Liver (tissue), 9 donors: Measurements from ENCODE around the gene MUL1. TPM values are rescaled to one million over a fixed set of nuclear protein-coding genes. Genes with fewer than 3 reads are reported as not detected.

Source experiments
- DNase-seq: peaks from one replicate; pipeline ENCODE4 v3.0.0-alpha.2; 2017; ENCODE audit warnings: low spot score
- H3K27ac ChIP-seq, 2 donors: one replicate each; pipeline ENCODE4 v1.7.0; 2013; ENCODE audit warnings: inconsistent platforms in 2 of 2, low read length in 2 of 2, control low read depth in 1 of 2, low read depth in 1 of 2, mild to moderate bottlenecking in 1 of 2
- H3K27me3 ChIP-seq, 4 donors: one replicate each; pipeline versions ENCODE4 v1.6.1 to v1.7.0; 2013; ENCODE audit warnings: low read length in 3 of 4, inconsistent platforms in 1 of 4, mild to moderate bottlenecking in 1 of 4, moderate library complexity in 1 of 4; ENCODE audit not compliant: control insufficient read depth in 4 of 4, insufficient read depth in 4 of 4
- H3K36me3 ChIP-seq, 4 donors: one replicate each; pipeline versions ENCODE4 v1.6.1 to v1.7.0; 2013; ENCODE audit warnings: low read length in 3 of 4, mild to moderate bottlenecking in 3 of 4, low read depth in 1 of 4, moderate library complexity in 1 of 4; ENCODE audit not compliant: control insufficient read depth in 4 of 4, insufficient read depth in 3 of 4
- H3K4me1 ChIP-seq, 4 donors: one replicate each; pipeline versions ENCODE4 v1.6.1 to v1.7.0; 2013; ENCODE audit warnings: low read length in 3 of 4, mild to moderate bottlenecking in 3 of 4, moderate library complexity in 1 of 4; ENCODE audit not compliant: control insufficient read depth in 4 of 4, insufficient read depth in 4 of 4
- H3K4me3 ChIP-seq, 3 donors: one replicate each; pipeline versions ENCODE4 v1.6.1 to v1.7.0; 2013; ENCODE audit warnings: low read length in 3 of 3, control low read depth in 1 of 3, low read depth in 1 of 3, mild to moderate bottlenecking in 1 of 3
- H3K9ac ChIP-seq, 2 donors: one replicate each; pipeline ENCODE4 v1.7.0; 2013; ENCODE audit warnings: low read length in 2 of 2, mild to moderate bottlenecking in 2 of 2, moderate library complexity in 2 of 2, control low read depth in 1 of 2, low read depth in 1 of 2
- H3K9me3 ChIP-seq, 4 donors: one replicate each; pipeline versions ENCODE4 v1.6.1 to v1.7.0; 2013; ENCODE audit warnings: low read length in 3 of 4; ENCODE audit not compliant: control insufficient read depth in 4 of 4
- FOXA1 ChIP-seq: IDR thresholded peaks from 2 replicates; pipeline ENCODE4 v1.6.1; 2016; ENCODE audit warnings: antibody characterized with exemption
- GABPA ChIP-seq, 2 donors: IDR thresholded peaks in 1 of 2; conservative IDR thresholded peaks in 1 of 2; 2 replicates each; pipeline ENCODE4 v1.6.1; 2016; ENCODE audit warnings: antibody characterized with exemption in 2 of 2, mild to moderate bottlenecking in 1 of 2, moderate library complexity in 1 of 2
- HNF4A ChIP-seq, 2 donors: conservative IDR thresholded peaks; 2 replicates each; pipeline ENCODE4 v1.6.1; 2016; ENCODE audit warnings: antibody characterized with exemption in 2 of 2, mild to moderate bottlenecking in 2 of 2
- HNF4G ChIP-seq: IDR thresholded peaks from 2 replicates; pipeline ENCODE4 v1.6.1; 2016; ENCODE audit warnings: antibody characterized with exemption
- JUND ChIP-seq, 2 donors: IDR thresholded peaks; 2 replicates each; pipeline ENCODE4 v1.6.1; 2016; ENCODE audit warnings: antibody characterized with exemption in 2 of 2
- NR2F2 ChIP-seq: IDR thresholded peaks from 2 replicates; pipeline ENCODE4 v1.6.1; 2016; ENCODE audit warnings: antibody characterized with exemption
- RAD21 ChIP-seq, 2 donors: IDR thresholded peaks; 2 replicates each; pipeline ENCODE4 v1.6.1; 2016; ENCODE audit warnings: antibody characterized with exemption in 2 of 2, mild to moderate bottlenecking in 2 of 2
- RXRA ChIP-seq, 2 donors: IDR thresholded peaks; 2 replicates each; pipeline ENCODE4 v1.6.1; 2017 to 2018; ENCODE audit warnings: antibody characterized with exemption in 2 of 2, mild to moderate bottlenecking in 1 of 2
- SP1 ChIP-seq: IDR thresholded peaks from 2 replicates; pipeline ENCODE4 v1.6.1; 2018; ENCODE audit warnings: antibody characterized with exemption, mild to moderate bottlenecking
- TAF1 ChIP-seq: conservative IDR thresholded peaks from 2 replicates; pipeline ENCODE4 v1.6.1; 2016; ENCODE audit warnings: antibody characterized with exemption, mild to moderate bottlenecking
- WGBS: extraction: QIAGEN DNeasy Blood & Tissue Kit; methylation state at CpG from one replicate; pipeline ENCODE4 v1.1.7; 2013; 5-methylcytosine and 5-hydroxymethylcytosine counted together
- polyA plus RNA-seq, 2 donors: library from polyadenylated mRNA; stranded (reverse) in 1 of 2; unstranded in 1 of 2; fragments of 200-250 nt in 1 of 2; fragments of >200 nt in 1 of 2; fragmentation: Nextera tagmentation in 1 of 2; extraction: Ambion mirVana in 1 of 2; gene quantifications; one replicate each; pipeline versions ENCODE4 v1.2.1 to v1.2.3, GENCODE V29; 2013 to 2015
- total RNA-seq, 2 donors: library from RNA; depleted of rRNA; stranded (reverse); fragments of >200 nt; gene quantifications; one replicate each; pipeline ENCODE4 v1.2.3, GENCODE V29; 2014
- TF ChIP-seq, protein P1 (sequence below): IDR thresholded peaks from 2 replicates; pipeline ENCODE4 v1.6.1; 2016; ENCODE audit warnings: antibody characterized with exemption
- TF ChIP-seq, protein P2 (sequence below): IDR thresholded peaks from 2 replicates; pipeline ENCODE4 v1.6.1; 2016; ENCODE audit warnings: antibody characterized with exemption
- TF ChIP-seq, protein P3 (sequence below): fragments of 150-350 bp; IDR thresholded peaks from 2 replicates; pipeline ENCODE4 v1.5.1; 2017; ENCODE audit warnings: improper control_type of control experiment, low read depth, low read length; ENCODE audit not compliant: missing input control
- TF ChIP-seq, protein P4 (sequence below): IDR thresholded peaks from 2 replicates; pipeline ENCODE4 v1.6.1; 2016; ENCODE audit warnings: antibody characterized with exemption, mild to moderate bottlenecking
- donor health status: healthy.
- donor health status: healthy.
- donor health status: healthy.
- donor health status: healthy.
- donor health status: healthy.

Gene MUL1
- total and polyA plus RNA-seq, 4 donors, result 9.5 to 19.4 (median 16.8) TPM

DNA sequence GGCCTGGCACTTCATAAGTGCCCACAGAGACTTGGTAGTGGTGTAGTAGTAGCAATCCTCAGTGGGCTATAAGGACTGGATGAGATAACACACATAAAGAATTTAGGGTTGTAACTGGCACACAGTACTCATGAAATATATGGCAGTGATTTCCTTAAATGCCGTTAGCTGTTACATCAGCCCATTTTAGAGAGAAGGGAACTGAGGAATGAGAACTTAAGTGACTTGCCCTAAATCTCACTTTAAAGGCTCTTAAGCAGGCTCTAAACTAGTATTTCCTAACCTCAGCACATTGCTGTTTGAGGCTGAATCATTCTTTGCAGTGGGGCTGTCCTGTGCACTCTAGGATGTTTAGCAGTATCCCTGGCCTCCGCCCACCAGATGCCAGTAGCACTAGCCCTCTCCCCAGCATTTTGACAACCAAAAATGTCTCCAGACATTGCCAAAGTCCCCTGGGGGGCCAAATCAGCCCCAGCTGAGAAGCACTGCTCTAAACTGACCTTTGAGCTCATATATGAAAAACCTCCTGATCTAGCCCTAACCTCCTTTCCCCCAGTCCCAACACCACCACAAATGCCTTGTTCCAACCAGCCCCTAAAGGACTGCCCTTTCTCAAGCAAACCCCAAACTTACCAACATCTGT, 33.5 kb downstream of the MUL1 start:
- Histone ChIP-seq H3K9ac (no peak overlapping the region), H3K36me3 (no peaks in the 10 kb centered on the region), H3K27ac (peak overlapping the region in 1 of 2 donors; percentile 28), H3K4me1 (peaks cover 26 to 60% (median 48%) of the 10 kb centered on the region in 4 donors), H3K9me3 (no peaks in the 10 kb centered on the region), H3K4me3 (no peak overlapping the region), H3K27me3 (no peaks in the 10 kb centered on the region)
- no peak for DNase-seq
- 87% methylated on average over 2 of the region's 2 CpGs for WGBS
- TF ChIP-seq HNF4A (conservative IDR thresholded peaks at IDR 0.05) (peak in 1 of 2 donors; percentile 13), NR2F2 (no peak)

DNA sequence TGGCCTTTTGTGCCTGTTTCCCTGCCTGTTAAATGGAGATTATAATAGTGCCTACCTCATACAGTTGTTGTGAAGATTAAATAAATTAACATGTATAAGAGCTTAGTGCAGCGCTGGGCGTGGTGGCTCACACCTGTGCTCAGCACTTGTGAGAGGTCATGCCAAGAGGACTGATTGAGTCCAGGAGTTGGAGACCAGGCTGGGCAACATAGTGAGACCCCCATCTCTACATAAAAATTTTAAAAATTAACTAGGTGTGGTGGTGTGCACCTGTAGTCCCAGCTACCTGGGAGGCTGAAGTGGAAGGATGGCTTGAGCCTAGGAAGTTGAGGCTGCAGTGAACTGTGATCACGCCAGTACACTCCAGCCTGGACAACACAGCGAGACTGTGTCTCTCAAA, 34.1 kb downstream of the MUL1 start:
- TF ChIP-seq, protein P1, sequence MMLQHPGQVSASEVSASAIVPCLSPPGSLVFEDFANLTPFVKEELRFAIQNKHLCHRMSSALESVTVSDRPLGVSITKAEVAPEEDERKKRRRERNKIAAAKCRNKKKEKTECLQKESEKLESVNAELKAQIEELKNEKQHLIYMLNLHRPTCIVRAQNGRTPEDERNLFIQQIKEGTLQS, result no peak
- TF ChIP-seq TAF1 (no peak), SP1 (no peak), HNF4A (conservative IDR thresholded peaks at IDR 0.05) (no peak), HNF4G (no peak), RAD21 (IDR thresholded peaks at IDR 0.05) (no peak), NR2F2 (no peak), RXRA (IDR thresholded peaks at IDR 0.05) (no peak), GABPA (IDR thresholded peaks at IDR 0.05 in 1 of 2, conservative IDR thresholded peaks at IDR 0.05 in 1 of 2) (no peak), JUND (IDR thresholded peaks at IDR 0.05) (no peak), FOXA1 (no peak)
- TF ChIP-seq, protein P2, sequence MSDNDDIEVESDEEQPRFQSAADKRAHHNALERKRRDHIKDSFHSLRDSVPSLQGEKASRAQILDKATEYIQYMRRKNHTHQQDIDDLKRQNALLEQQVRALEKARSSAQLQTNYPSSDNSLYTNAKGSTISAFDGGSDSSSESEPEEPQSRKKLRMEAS, result no peak
- TF ChIP-seq, protein P3, sequence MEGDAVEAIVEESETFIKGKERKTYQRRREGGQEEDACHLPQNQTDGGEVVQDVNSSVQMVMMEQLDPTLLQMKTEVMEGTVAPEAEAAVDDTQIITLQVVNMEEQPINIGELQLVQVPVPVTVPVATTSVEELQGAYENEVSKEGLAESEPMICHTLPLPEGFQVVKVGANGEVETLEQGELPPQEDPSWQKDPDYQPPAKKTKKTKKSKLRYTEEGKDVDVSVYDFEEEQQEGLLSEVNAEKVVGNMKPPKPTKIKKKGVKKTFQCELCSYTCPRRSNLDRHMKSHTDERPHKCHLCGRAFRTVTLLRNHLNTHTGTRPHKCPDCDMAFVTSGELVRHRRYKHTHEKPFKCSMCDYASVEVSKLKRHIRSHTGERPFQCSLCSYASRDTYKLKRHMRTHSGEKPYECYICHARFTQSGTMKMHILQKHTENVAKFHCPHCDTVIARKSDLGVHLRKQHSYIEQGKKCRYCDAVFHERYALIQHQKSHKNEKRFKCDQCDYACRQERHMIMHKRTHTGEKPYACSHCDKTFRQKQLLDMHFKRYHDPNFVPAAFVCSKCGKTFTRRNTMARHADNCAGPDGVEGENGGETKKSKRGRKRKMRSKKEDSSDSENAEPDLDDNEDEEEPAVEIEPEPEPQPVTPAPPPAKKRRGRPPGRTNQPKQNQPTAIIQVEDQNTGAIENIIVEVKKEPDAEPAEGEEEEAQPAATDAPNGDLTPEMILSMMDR, result no peak
- TF ChIP-seq, protein P4, sequence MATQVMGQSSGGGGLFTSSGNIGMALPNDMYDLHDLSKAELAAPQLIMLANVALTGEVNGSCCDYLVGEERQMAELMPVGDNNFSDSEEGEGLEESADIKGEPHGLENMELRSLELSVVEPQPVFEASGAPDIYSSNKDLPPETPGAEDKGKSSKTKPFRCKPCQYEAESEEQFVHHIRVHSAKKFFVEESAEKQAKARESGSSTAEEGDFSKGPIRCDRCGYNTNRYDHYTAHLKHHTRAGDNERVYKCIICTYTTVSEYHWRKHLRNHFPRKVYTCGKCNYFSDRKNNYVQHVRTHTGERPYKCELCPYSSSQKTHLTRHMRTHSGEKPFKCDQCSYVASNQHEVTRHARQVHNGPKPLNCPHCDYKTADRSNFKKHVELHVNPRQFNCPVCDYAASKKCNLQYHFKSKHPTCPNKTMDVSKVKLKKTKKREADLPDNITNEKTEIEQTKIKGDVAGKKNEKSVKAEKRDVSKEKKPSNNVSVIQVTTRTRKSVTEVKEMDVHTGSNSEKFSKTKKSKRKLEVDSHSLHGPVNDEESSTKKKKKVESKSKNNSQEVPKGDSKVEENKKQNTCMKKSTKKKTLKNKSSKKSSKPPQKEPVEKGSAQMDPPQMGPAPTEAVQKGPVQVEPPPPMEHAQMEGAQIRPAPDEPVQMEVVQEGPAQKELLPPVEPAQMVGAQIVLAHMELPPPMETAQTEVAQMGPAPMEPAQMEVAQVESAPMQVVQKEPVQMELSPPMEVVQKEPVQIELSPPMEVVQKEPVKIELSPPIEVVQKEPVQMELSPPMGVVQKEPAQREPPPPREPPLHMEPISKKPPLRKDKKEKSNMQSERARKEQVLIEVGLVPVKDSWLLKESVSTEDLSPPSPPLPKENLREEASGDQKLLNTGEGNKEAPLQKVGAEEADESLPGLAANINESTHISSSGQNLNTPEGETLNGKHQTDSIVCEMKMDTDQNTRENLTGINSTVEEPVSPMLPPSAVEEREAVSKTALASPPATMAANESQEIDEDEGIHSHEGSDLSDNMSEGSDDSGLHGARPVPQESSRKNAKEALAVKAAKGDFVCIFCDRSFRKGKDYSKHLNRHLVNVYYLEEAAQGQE, result no peak
- Histone ChIP-seq H3K9ac (no peak overlapping the region), H3K4me3 (no peak overlapping the region), H3K36me3 (no peaks in the 10 kb centered on the region), H3K27me3 (no peaks in the 10 kb centered on the region), H3K4me1 (peaks cover 21 to 54% (median 43%) of the 10 kb centered on the region in 4 donors), H3K9me3 (no peaks in the 10 kb centered on the region), H3K27ac (no peak overlapping the region)
- WGBS, result 90% methylated on average over 4 of the region's 4 CpGs
- DNase-seq, result no peak
